Measurements from ENCODE around the gene USP9X.

DNA sequence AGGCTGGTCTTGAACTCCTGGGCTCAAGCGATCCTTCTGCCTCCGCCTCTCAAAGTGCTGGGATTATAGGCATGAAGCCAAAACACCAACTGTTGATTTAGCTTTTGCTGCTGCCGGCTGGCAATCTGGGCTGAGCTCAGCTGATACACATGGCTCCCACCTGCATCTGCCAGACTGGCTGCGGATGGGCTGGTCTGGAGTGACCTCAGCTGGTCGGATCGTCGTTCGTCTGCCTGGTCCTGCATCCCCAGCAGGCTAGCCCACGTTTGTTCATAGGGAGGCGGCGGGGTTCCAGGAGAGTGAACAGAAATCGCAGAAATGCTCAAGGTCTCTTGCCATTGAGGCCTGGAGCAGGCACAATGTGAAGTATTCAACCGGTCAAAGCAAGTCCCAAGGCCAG lies 174.3 kb downstream of the USP9X start:
- TF ChIP-seq YY1 (IDR thresholded peaks at IDR 0.05; ENCODE audit: insufficient read depth, insufficient read length) (no peak), ZNF274 (IDR thresholded peaks at IDR 0.05; ENCODE audit: low read depth, low read length) (no peak)
